Neural crest cell (in vitro differentiated cells): ENCODE measurements around the gene ELK4. TPM values are rescaled to one million over a fixed set of nuclear protein-coding genes. Genes with fewer than 3 reads are reported as not detected.

Experiments
- DNase-seq: peaks from one replicate; pipeline ENCODE4 v3.0.0; 2021; ENCODE audit warnings: low read depth, mixed read lengths, low spot score
- H3K27ac Mint-ChIP-seq: one replicate; pipeline ENCODE4 v1.8.0; 2021; ENCODE audit warnings: mild to moderate bottlenecking, mixed read lengths; ENCODE audit not compliant: unreplicated experiment
- H3K27me3 Mint-ChIP-seq: 2 replicates; pipeline ENCODE4 v1.8.0; 2021; ENCODE audit warnings: low read depth, mild to moderate bottlenecking, mixed read lengths
- H3K36me3 Mint-ChIP-seq: 2 replicates; pipeline ENCODE4 v1.8.0; 2021; ENCODE audit warnings: low read depth, mild to moderate bottlenecking, mixed read lengths
- H3K4me1 Mint-ChIP-seq: 2 replicates; pipeline ENCODE4 v1.8.0; 2021; ENCODE audit warnings: mixed read lengths
- H3K4me3 Mint-ChIP-seq: one replicate; pipeline ENCODE4 v1.8.0; 2021; ENCODE audit warnings: mild to moderate bottlenecking, mixed read lengths
- H3K9me3 Mint-ChIP-seq: 2 replicates; pipeline ENCODE4 v1.8.0; 2021; ENCODE audit warnings: mixed read lengths
- CTCF ChIP-seq: fragments of 200-600 bp; sonication (generic); conservative IDR thresholded peaks from 2 replicates; pipeline ENCODE4 v1.5.0; 2021; ENCODE audit warnings: antibody characterized with exemption, mild to moderate bottlenecking
- total RNA-seq: library from RNA; stranded (reverse); gene quantifications from 2 replicates; pipeline ENCODE4 v1.2.1, GENCODE V29; 2021

The ELK4 gene
- total RNA-seq, 1 donor from 2014 or later, result 30.1 TPM

DNA sequence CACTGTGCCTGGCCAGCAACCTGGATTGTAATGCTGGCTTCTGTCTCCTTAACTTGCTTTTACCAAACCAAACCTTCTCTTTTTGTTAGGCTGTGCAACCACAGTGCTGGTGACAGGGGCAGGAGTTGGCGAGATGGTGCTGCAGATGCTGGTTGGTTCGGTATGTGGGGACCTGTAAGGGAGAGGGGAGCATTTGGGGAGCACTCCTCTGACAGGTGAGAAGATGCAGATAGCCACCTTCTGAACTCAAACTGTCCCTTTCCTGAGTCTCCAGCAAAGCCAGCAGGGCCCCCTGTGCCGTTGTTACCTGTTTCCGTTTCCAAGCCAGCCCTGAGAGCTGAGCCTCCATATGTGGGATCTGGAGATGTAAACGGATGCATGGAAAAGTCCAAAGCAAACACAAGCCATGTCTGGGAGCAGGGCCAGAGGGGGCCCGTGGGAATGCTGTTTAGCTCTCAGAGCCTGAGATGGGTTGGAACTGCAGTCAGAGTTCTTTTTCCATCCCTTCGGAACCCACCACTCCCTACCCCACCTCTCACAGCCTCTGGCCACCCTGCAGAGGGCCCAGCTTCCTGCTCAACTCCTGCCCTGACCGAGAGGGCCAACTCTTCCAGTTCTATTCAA lies 34.0 kb downstream of the ELK4 start:
- Mint-ChIP-seq H3K27me3 (no peaks in the 10 kb centered on the region), H3K4me3 (no peak overlapping the region), H3K4me1 (peaks cover 5% of the 10 kb centered on the region), H3K9me3 (no peaks in the 10 kb centered on the region), H3K36me3 (peaks cover 5% of the 10 kb centered on the region), H3K27ac (no peak overlapping the region)
- DNase-seq, result no peak
- no peak for TF ChIP-seq CTCF

DNA sequence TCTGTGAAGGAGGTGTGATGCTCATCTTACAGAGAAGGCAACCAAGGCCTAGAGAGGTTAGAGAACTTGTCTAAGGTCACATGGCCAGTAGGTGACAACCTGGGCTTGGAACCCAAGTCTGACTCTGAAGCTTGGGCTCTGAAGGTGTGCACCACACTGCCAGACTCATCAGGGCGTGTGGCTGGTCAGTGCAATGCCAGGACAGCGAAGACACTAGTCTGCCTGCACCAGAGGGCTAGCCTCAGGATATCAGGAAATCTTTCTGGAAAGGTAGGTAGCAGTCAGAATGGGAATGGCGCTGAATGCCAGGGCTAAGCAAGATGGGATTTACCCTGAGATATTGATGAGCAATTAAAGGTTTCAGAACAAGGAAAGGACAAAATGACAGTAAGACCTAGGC lies 34.9 kb downstream of the ELK4 start:
- H3K27ac Mint-ChIP-seq, result no peak overlapping the region

DNA sequence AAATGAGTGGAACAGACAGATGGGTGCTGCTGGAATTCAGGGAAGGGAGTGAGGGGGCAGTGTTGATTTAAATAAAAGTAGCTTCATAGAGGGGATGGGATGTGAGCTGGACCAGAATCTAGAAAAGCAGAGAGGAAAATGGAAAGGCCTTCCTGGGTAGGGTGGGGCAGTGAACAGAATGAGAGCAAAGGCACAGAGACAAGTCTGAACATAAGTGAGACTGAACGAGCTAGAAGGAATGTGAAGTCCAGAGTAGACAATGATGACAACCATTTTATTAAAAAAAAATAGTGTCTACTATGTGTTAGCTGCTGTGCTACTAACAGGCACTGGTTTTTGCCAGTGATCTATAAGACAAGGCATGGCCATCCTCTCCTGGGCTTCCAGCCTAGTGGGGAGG lies 36.0 kb downstream of the ELK4 start:
- Mint-ChIP-seq H3K4me3 (no peak overlapping the region), H3K36me3 (peaks cover 5% of the 10 kb centered on the region), H3K27ac (peak overlapping the region; percentile 76), H3K9me3 (no peaks in the 10 kb centered on the region), H3K4me1 (peaks cover 12% of the 10 kb centered on the region), H3K27me3 (no peaks in the 10 kb centered on the region)
- no peak for DNase-seq
- TF ChIP-seq CTCF, result no peak

More for the DNA sequence above, 34.9 kb downstream of the ELK4 start:
- no peak for TF ChIP-seq CTCF
- Mint-ChIP-seq H3K36me3 (peaks cover 5% of the 10 kb centered on the region), H3K27me3 (no peaks in the 10 kb centered on the region), H3K4me3 (no peak overlapping the region), H3K4me1 (peaks cover 8% of the 10 kb centered on the region), H3K9me3 (no peaks in the 10 kb centered on the region)
- no peak for DNase-seq

- DNase-seq, result no peak
Measured at GRCh38 chr1:205595435-205595834, 36.4 kb downstream of the ELK4 start.

GRCh38 chr1:205594846-205595245 lies 37.0 kb downstream of the ELK4 start:
- Mint-ChIP-seq H3K4me1 (peaks cover 18% of the 10 kb centered on the region), H3K27ac (no peak overlapping the region), H3K27me3 (no peaks in the 10 kb centered on the region), H3K9me3 (no peaks in the 10 kb centered on the region), H3K4me3 (no peak overlapping the region), H3K36me3 (peaks cover 5% of the 10 kb centered on the region)
- no peak for DNase-seq
- no peak for TF ChIP-seq CTCF

More at GRCh38 chr1:205595435-205595834, 36.4 kb downstream of the ELK4 start:
- Mint-ChIP-seq H3K4me1 (peaks cover 12% of the 10 kb centered on the region), H3K4me3 (no peak overlapping the region), H3K9me3 (no peaks in the 10 kb centered on the region), H3K27me3 (no peaks in the 10 kb centered on the region), H3K27ac (no peak overlapping the region), H3K36me3 (peaks cover 5% of the 10 kb centered on the region)
- TF ChIP-seq CTCF, result no peak
